ENCODE measurements around the gene BAZ1B. TPM values are rescaled to one million over a fixed set of nuclear protein-coding genes. Genes with fewer than 3 reads are reported as not detected.

Gene BAZ1B
- total RNA-seq, 4 donors from 2014 or later: 55.3 to 72.2 (median 66.2) TPM

DNA sequence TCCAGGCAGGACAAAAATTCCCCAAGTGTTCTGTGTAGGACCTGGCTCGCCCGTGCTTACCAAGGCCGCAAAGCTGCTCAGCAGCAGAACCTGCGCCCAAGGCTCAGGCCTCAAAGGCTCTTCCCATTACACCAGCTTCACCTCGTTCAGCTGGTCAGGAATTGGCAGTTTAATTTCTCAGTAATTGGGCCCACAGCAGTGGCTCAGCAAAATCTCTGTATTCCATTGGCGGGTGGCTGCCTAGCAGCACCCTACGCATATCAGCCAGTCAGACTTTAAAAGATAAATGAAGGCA lies 82.7 kb downstream of the BAZ1B start:
- DNase-seq (ENCODE audit: extremely low spot score): no peak
- Histone ChIP-seq H3K4me3 (no peak overlapping the region), H3K9me3 (no peaks in the 10 kb centered on the region), H3K36me3 (peaks cover 32 to 58% (median 55%) of the 10 kb centered on the region in 4 donors), H3K27ac (replicated peaks in 1 of 4) (no peak overlapping the region), H3K27me3 (peaks cover 0 to 8% (median 0%) of the 10 kb centered on the region in 4 donors), H3K4me1 (peaks cover 0 to 19% (median 5%) of the 10 kb centered on the region in 4 donors)
- no peak for TF ChIP-seq POLR2AphosphoS5 (IDR thresholded peaks at IDR 0.05)
- TF ChIP-seq EP300 (IDR thresholded peaks at IDR 0.05): no peak
- no peak for TF ChIP-seq CTCF (IDR thresholded peaks at IDR 0.05)
- TF ChIP-seq POLR2A (IDR thresholded peaks at IDR 0.05; ENCODE audit: low read depth): no peak
- WGBS: 89% methylated on average over 7 of the region's 7 CpGs
- intact Hi-C loops (cut with DNase I): no loop called here

GRCh38 chr7:73438547-73439409 lies 83.3 kb downstream of the BAZ1B start:
- intact Hi-C loops (cut with DNase I): no loop called here
- WGBS: 91% methylated on average over 14 of the region's 16 CpGs
- H3K9me3 ChIP-seq: no peaks in the 10 kb centered on the region
- peaks cover 0 to 13% (median 0%) of the 10 kb centered on the region in 4 donors for H3K27me3 ChIP-seq
- H3K4me1 ChIP-seq: peaks cover 0 to 25% (median 10%) of the 10 kb centered on the region in 4 donors
- no peak for TF ChIP-seq POLR2A (IDR thresholded peaks at IDR 0.05; ENCODE audit: low read depth)
- TF ChIP-seq CTCF (IDR thresholded peaks at IDR 0.05): no peak
- TF ChIP-seq EP300 (IDR thresholded peaks at IDR 0.05): no peak
- TF ChIP-seq POLR2AphosphoS5 (IDR thresholded peaks at IDR 0.05): no peak
- H3K36me3 ChIP-seq: peaks cover 26 to 53% (median 49%) of the 10 kb centered on the region in 4 donors
- H3K4me3 ChIP-seq: no peak overlapping the region
- no peak for DNase-seq (ENCODE audit: extremely low spot score)
- no peak overlapping the region for H3K27ac ChIP-seq (replicated peaks in 1 of 4)

GRCh38 chr7:73437621-73438416 lies 84.3 kb downstream of the BAZ1B start:
- Histone ChIP-seq H3K27me3 (peaks cover 0 to 21% (median 3%) of the 10 kb centered on the region in 4 donors), H3K4me1 (peaks cover 0 to 34% (median 17%) of the 10 kb centered on the region in 4 donors), H3K4me3 (no peak overlapping the region), H3K9me3 (no peaks in the 10 kb centered on the region), H3K36me3 (peaks cover 17 to 43% (median 40%) of the 10 kb centered on the region in 4 donors), H3K27ac (replicated peaks in 1 of 4) (peak overlapping the region in 1 of 4 donors; percentile 44)
- no peak for DNase-seq (ENCODE audit: extremely low spot score)
- TF ChIP-seq EP300 (IDR thresholded peaks at IDR 0.05): no peak
- no peak for TF ChIP-seq CTCF (IDR thresholded peaks at IDR 0.05)
- no peak for TF ChIP-seq POLR2AphosphoS5 (IDR thresholded peaks at IDR 0.05)
- TF ChIP-seq POLR2A (IDR thresholded peaks at IDR 0.05; ENCODE audit: low read depth): no peak
- intact Hi-C loops (cut with DNase I): no loop called here
- WGBS: 61% methylated on average over 16 of the region's 16 CpGs

- WGBS: 83% methylated on average over 7 of the region's 10 CpGs
- Histone ChIP-seq H3K4me1 (peaks cover 0 to 36% (median 18%) of the 10 kb centered on the region in 4 donors), H3K4me3 (no peak overlapping the region), H3K36me3 (peaks cover 10 to 36% (median 32%) of the 10 kb centered on the region in 4 donors), H3K9me3 (no peaks in the 10 kb centered on the region), H3K27ac (replicated peaks in 1 of 4) (no peak overlapping the region), H3K27me3 (peaks cover 0 to 26% (median 4%) of the 10 kb centered on the region in 4 donors)
- no peak for DNase-seq (ENCODE audit: extremely low spot score)
- TF ChIP-seq POLR2AphosphoS5 (IDR thresholded peaks at IDR 0.05): no peak
- no peak for TF ChIP-seq CTCF (IDR thresholded peaks at IDR 0.05)
- TF ChIP-seq POLR2A (IDR thresholded peaks at IDR 0.05; ENCODE audit: low read depth): no peak
- no peak for TF ChIP-seq EP300 (IDR thresholded peaks at IDR 0.05)
- intact Hi-C loops (cut with DNase I): no loop called here
Observed at GRCh38 chr7:73437091-73437490, 85.0 kb downstream of the BAZ1B start.

Measured in esophagus muscularis mucosa (tissue), 4 donors.